Measurements from ENCODE around the gene PAOX.

- TF ChIP-seq ZNF253 (CRISPR knock-in tag; conservative IDR thresholded peaks at IDR 0.05), result no peak
- TF ChIP-seq EZH2 (IDR thresholded peaks at IDR 0.05; ENCODE audit: borderline replicate concordance, low read depth, low read length), result no peak
Observed at GRCh38 chr10:133349577-133350011, 29.5 kb upstream of the PAOX start.

Data from K562 (cell line).